ENCODE results near the gene TAP1.

GRCh38 chr6:32889533-32889932 lies 36.0 kb upstream of the TAP1 start:
- TF ChIP-seq POLR2AphosphoS5 (IDR thresholded peaks at IDR 0.05; ENCODE audit: control insufficient read depth, insufficient read depth, low read depth, low read length) (no peak), HDAC8 (tag; IDR thresholded peaks at IDR 0.05) (no peak), NRF1 (conservative IDR thresholded peaks at IDR 0.05 in 1 of 2, IDR thresholded peaks at IDR 0.05 in 1 of 2) (no peak), ZBTB7A (IDR thresholded peaks at IDR 0.05; ENCODE audit: borderline replicate concordance, control insufficient read depth, low read depth, low read length) (no peak), ZFP36 (IDR thresholded peaks at IDR 0.05; ENCODE audit: low read depth, low read length, partially characterized antibody) (no peak), TAF1 (IDR thresholded peaks at IDR 0.05; ENCODE audit: control insufficient read depth, extremely low read depth, insufficient read depth, low read length, severe bottlenecking) (no peak), DPF2 (IDR thresholded peaks at IDR 0.05) (no peak), SRF (CRISPR knock-in tag; IDR thresholded peaks at IDR 0.05) (no peak), ZFX (CRISPR knock-in tag; IDR thresholded peaks at IDR 0.05) (no peak), CHD2 (IDR thresholded peaks at IDR 0.05; ENCODE audit: low read depth, low read length) (no peak), SMARCA4 (IDR thresholded peaks at IDR 0.05) (no peak), ZNF175 (CRISPR knock-in tag; IDR thresholded peaks at IDR 0.05; ENCODE audit: low read depth) (no peak)

Measured in K562 (cell line).